ENCODE results near the gene RTN4.
"Not testable (repeated sequence)": the region's sequence is repeated elsewhere in the genome, so short reads cannot be mapped to it uniquely, and the experiment has no call there.

Gene RTN4

GRCh38 chr2:55063226-55063625, 13.0 kb upstream of the RTN4 start:
- no peak for DNase-seq

- no peak for DNase-seq
Observed at GRCh38 chr2:55062754-55063153, 12.5 kb upstream of the RTN4 start.

- DNase-seq, result no peak
Observed at GRCh38 chr2:55061523-55062344, 11.5 kb upstream of the RTN4 start.

- no peak for DNase-seq
Observed at GRCh38 chr2:55059793-55060192, 9.5 kb upstream of the RTN4 start.

GRCh38 chr2:55057474-55057873, 7.2 kb upstream of the RTN4 start:
- DNase-seq, result no peak

- DNase-seq, result no peak
Observed at GRCh38 chr2:55056024-55056521, 5.8 kb upstream of the RTN4 start.

GRCh38 chr2:55054106-55054875, 4.0 kb upstream of the RTN4 start:
- DNase-seq, result no peak

GRCh38 chr2:55053225-55053624, 3.0 kb upstream of the RTN4 start:
- DNase-seq, result not testable (repeated sequence)

GRCh38 chr2:55052129-55053061, 2.1 kb upstream of the RTN4 start:
- DNase-seq, result no peak

- DNase-seq, result peak; percentile 57
Observed at GRCh38 chr2:55051026-55051866, 995 bp upstream of the RTN4 start.

- no peak for DNase-seq
Observed at GRCh38 chr2:55049821-55050099, 491 bp downstream of the RTN4 start.

- peak; percentile 65 for DNase-seq
Observed at GRCh38 chr2:55049043-55049820, 1.0 kb downstream of the RTN4 start.

- DNase-seq, result no peak
Observed at GRCh38 chr2:55048508-55049042, 1.7 kb downstream of the RTN4 start.

- no peak for DNase-seq
Observed at GRCh38 chr2:55047677-55048299, 2.5 kb downstream of the RTN4 start.

- no peak for DNase-seq
Observed at GRCh38 chr2:55045780-55046179, 4.5 kb downstream of the RTN4 start.

- DNase-seq, result no peak
Observed at GRCh38 chr2:55043841-55044240, 6.4 kb downstream of the RTN4 start.

GRCh38 chr2:55038428-55038827, 11.8 kb downstream of the RTN4 start:
- DNase-seq, result no peak

GRCh38 chr2:55035716-55036115, 14.5 kb downstream of the RTN4 start:
- no peak for DNase-seq

GRCh38 chr2:55033921-55034320, 16.3 kb downstream of the RTN4 start:
- DNase-seq, result no peak

GRCh38 chr2:55033076-55033742, 17.0 kb downstream of the RTN4 start:
- peak; percentile 33 for DNase-seq

Data from CD4-positive, alpha-beta T cell treated with Interleukin-15 for 1 hour (primary cell).